NCI-H1105 treated with DMSO at 0.1 percent for 48 hours (cell line): ENCODE results near the gene LIN28A.

Source experiments
- DNase-seq: peaks from one replicate; lab custom pipeline; 2025; lab: John Stamatoyannopoulos, UW

LIN28A gene

DNA sequence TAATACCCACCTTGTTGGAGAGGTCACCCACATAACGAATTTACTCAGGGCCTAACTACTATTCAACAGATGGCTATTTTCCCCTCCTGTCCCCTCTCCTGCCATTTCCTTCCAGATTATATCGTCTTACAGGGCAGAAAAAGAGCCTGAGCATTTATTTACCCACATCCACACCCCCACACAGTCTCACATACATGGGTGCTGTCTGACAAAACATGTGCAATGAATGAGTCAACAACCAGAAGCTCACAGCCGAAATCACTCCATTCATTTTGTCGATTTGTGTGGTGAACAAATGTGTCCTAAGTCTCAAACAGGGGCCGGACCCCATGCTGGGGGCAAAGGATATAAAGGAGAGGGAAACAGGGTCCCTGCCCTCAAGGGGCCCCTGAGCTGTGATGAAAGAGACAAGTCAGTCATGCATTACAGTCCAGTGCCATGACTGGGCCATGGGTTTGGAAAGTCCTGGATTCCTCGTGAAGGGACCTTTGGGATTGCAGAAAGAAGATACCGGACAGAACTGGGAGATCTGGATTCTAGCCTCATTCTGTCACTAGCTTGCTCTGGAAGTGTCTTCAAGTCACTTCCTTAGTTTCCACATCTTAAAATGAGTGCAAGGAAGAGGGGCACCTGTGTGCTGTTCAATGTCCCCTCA is 21.7 kb upstream of the LIN28A start:
- no peak for DNase-seq

DNA sequence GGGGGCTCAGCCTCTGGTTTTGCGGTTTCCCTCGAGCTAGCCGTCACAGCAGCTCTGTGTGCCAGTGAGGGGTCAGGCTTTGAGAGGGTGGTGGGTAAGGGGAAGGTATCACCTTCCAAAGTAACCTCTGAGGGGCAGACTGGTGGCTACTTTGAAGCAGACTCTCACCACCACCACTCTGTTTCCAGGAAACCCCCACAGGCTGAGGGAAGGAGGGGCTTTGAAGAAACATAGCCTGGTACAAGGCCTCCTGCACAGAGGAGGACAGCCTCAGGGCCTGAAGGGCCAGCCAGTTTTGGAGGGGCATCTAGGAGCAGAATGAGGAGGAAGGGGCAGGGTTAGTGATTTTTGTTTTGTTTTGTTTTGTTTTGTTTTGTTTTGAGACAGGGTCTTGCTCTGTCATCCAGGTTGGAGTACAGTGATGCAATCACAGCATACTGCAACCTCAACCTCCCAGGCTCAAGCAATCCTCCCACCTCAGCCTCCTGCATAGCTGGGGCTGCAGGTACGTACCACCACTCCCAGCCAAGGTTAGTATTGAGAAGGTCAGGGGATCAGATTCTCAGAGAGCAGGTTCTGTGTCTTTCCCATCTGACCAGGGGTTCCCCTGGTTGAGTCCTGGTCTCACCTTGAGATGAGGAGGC is 20.9 kb upstream of the LIN28A start:
- DNase-seq: no peak

DNA sequence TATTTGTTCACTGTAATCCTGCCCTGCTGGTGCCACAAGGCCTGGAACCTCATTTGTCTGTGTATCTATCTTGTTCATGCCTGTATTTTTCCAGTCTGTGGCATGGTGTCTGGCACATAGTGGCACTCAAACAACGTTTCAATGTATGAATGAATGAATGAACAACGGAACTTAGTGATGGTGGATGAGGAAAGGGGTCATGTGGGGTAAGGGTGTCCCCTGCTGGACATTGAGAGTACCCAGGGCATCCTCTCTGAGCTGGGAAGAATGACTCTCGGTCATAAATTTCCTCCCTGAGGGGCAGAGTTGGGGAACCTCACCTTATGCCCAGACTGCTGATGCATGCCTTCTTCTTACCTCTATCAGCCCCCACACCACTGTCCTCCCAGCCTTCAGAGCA is 19.2 kb upstream of the LIN28A start:
- DNase-seq: no peak

DNA sequence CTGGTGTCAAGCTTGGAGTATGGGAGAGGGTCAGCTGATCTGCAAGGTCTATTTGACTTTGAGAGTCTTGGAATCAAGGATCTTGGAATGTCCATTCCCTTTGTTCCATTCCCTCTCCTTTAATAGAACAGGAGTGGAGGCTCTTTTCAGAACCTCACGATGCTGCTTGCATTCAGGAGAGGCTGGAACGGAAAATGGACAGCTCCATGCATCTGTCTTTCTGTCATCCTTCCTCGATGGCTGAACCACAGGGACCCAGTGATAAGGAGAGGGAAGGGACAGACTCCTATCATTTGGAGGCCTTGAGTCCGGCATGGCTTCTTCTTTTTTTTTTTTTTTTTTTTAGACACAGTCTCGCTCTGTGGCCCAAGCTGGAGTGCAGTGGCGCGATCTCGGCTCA is 14.9 kb upstream of the LIN28A start:
- DNase-seq: no peak

DNA sequence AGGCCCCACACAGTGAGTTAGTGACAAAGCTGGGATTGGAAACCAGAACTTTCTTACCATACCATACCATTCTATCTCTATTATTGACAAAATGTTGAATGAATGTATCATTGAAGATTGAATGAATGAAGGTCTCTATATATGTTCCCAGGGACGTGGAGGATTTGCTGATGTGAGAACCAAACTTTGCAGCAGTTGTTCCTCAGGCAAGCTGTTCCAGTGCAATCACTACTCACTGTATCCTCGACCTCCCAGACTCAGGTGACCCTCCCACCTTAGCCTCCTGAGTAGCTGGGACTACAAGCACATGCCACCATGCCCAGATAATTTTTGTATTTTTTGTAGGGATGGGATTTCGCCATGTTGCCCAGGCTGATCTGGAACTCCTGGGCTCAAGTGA is 11.6 kb upstream of the LIN28A start:
- no peak for DNase-seq

DNA sequence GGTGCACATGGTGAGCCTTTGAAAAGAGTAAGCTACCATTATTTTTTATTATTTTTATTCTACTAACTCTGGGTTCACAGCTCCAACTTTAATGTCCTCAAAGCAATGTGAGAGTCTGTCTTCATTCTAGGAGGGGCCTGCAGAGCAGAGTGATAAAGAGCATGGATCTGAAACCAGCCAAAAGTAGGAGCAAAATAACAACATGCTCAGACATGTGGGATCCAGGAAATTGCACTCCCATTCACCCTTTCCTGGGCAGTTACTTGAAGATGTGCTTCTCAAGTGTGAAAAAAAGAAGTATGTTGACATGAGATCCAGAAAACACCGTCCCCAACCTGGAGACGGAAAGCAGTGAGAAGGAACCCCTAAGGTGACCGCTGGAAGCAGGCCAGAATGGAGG is 8.7 kb upstream of the LIN28A start:
- DNase-seq: no peak

DNA sequence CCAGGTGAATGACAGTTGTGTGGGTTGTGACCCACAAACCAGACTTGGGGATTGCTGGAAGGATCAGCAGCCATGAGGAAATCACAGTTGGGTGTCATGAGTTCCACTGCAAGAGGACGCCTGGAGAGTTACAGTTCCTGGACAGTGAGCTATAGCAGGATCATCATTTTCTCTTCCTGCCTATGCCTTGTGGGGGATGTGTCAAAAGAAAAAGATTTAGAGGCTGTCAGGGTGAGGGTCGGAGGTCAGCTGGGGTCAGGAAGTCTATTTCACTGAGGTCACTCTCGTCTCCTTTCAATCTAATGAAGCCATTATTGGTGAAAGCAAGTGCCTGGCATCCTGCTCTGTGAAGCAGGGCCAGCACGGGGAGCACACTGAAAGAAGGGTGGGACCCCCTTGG is 7.0 kb upstream of the LIN28A start:
- no peak for DNase-seq

DNA sequence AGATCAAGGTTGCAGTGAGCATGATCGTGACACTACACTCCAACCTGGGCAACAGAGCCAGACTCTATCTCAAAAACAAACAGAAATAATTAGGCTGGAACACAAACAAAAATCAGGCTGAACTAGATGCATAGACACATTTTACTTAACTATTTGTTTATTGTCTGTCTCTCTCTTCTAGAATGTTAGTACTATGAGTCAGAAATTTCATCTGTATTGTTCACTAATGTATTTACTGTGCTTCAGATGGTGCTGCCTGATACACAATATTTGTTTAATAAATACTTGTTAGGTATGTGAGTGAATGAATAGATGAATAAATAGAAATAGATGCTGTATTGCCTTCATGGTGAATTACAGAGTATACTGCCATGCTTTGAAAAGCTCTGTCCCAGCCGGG is 6.0 kb upstream of the LIN28A start:
- DNase-seq: no peak

DNA sequence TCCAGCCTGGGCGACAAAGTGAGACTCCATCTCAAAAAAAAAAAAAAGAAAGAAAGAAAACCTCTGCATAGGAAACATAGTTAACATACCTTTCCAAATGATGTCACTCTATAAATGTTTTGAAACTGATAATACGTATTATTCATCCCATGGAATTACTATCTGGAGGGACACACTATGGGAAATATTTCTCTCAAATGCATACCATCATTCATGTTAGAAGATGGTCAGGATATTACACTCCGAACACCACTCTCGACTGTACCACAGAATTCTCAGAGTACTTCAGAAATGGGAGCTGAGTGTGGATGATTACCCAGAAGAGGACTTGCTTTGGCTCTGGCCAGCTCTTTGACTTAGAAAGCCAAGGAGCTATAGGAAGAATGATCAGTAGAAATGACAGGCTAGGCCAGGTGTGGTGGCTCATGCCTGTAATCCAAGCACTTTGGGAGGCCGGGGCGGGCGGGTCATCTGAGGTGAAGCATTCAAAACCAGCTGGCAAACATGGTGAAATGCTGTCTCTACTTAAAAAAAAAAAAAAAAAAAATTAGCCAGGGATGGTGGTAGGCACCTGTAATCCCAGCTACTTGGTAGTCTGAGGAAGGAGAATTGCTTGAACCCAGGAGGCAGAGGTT is 5.2 kb upstream of the LIN28A start:
- DNase-seq: no peak

DNA sequence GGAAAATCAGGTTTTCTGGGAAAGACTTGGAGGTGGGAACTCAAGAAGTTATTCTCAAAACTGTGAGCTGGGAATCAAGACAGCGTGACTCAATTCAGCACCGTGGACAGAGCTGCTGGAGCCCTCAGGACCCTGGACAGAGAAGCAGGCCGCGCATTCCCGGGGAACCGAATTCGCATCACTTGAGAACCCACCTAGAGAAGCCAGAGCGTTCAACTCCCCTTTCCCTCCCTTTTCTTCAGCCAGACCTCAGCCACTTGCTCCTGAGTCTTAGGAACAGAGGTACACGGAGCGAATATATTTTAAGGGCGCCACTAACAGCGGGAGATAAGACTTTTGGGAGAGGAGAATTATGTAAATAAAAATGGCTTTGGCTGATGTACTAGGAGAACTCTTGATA is 2.0 kb upstream of the LIN28A start:
- DNase-seq: no peak

DNA sequence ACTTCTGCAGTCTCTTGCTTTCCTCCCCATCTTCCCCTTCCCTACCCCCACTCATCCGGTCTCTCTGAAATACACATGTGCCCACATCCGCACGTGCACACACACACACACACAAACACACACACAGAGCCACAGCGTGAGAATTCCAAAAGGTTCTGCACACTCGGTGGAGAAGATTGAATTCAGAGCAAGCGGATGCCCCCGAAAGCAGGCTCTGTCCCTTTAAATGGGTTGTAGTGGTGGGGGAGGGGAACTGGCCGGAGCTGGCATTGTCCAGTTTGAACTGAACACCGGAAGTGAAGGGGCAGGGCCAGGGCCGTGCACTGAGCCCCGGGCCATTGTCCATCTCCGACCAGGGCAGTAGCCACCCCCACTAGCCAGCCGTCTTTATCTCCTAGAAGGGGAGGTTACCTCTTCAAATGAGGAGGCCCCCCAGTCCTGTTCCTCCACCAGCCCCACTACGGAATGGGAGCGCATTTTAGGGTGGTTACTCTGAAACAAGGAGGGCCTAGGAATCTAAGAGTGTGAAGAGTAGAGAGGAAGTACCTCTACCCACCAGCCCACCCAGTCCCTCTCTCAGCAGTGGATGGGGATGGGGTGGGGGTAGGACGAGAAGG is 1.3 kb upstream of the LIN28A start:
- no peak for DNase-seq

DNA sequence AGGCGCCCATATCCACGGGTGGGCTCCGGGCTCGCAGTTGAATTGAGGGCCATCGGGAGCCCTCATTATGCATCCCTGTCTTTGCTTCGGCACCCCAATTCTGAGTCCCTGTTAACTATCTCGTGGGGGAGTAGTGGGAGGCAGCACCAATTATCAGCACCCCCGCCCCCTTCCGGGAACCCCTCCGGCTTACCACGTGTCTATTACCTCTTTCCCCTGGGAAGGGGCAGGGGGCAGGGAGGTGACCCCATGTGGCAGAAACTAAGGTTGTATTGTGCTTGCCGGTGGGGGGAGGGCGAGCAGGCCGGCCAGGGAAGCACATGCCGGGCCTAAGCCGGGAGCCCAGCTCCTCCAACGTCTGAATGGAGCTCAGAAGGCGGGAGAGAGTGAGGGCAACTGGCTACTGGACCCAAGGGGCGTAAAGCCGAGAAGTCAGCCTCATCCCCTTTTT is 1.0 kb downstream of the LIN28A start:
- DNase-seq: no peak

DNA sequence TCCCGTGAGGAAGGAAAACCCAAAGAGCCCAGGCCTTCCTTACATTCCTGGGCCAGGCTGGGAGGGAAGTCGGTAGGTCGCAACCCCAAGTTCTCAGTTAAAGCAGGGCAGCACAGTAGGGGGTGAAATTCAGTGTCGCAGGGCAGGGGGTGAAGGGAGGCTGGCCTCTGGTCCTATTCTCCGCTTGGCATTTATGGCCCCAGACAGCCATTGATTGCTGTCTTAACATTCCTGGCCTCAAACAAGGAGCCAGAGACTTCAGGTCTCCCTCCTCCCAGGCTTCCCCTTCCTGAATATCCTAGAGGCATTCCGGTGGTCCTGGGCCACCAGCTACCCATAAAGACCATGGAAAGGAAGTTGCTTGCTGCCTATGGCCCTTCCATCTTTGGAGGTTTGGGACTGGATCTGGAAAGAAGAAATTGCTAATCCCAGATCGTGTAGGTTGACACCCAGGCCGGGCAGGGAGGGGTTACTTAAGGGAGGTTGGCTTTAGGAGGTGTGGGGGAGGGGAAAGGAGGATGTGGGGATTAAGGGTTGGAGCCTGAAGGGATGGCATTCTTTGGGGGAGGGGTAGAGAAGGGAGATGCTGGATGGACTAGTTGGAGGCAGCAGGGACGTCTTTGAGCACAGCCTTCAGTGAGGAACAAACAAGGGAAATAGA is 1.7 kb downstream of the LIN28A start:
- DNase-seq: no peak

DNA sequence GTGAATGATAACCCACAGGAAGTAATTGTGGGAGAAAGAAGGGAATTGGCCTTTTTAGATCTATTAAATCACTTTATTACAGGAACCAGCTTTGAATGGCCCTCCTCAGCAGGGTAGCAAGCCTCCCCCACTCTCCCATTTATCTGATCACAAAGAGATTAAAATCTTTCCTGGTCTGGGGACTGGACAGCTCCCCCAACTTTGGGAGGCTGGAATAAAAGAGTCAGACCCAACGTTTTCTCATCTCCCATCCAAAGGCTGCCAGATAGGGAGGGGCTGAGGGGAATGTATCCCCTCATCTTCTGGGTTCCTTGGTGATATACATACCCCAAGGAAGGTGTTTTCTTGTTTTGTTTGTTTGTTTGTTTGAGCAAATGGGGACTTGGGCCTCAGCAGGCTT is 2.4 kb downstream of the LIN28A start:
- no peak for DNase-seq

DNA sequence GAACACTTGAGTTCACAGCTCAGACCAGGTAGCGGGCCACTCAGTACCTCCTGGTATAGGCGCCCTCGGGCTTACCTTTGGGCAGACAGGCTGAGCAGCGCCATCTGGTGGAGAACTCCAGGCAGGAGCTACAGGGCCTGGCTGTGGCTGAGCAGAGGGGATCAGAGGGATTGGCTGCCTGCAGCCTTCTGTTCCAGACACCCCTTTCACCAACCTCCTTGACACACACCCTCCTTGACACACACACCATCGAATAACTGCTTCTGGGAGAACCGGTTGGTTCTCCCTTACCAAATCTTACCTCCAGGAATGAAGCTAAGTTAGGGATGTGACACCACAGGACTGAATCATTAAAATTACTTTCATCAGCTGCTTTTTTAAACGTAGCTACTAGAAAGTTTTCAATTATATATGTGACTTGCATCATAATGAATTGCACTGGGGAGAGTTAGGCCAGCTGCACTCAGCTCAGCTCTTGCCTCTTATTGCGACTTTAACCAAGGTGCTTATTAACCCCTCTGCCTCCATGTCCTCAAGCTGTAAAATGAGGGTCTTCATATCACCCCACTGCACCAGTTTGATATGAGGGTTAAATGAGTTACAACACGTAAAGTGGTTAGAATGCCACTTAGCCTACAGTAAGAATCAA is 6.6 kb downstream of the LIN28A start:
- peak; percentile 72 for DNase-seq

DNA sequence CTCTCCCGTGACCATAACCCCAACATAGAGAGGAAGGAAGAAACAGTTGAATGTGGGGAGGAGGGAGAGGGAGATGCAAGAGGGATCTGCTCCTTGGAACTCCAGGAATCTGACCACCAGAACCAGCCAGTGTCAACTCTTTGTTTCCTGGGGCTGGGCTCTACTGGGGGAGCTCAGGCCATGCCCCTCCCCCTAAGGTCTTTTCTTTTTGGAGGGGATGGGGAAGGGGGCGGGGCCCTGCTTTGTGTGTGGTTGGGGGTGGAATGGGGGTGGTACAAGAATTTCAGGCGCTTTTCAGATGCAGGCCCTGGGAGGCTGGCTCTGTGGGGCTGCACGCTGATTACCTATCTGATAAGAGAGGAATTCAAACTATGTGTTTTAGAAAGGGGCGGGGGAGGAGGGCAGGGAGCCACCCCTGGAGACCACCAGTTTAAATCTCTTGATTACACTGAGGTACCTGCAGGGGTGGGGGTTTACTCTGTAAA is 8.3 kb downstream of the LIN28A start:
- DNase-seq: no peak

DNA sequence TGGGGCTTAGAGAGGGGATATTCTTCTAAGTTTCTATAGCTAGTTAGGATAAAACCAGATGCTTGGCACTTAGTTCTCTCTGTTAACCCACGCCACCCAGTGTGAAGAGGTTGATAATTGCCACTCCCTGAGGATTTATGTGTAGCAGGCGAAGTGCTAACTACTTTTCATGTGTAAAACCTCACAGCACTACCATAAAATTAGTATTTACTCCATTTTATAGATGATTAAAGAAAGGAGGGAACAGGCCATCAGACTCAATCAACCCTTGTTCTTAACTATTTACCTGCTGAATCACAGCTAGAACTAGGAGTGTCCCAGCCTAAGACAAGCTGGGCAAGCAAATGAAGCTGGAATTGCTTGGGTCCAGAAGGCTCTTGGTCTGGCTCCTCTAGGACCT is 8.9 kb downstream of the LIN28A start:
- no peak for DNase-seq

DNA sequence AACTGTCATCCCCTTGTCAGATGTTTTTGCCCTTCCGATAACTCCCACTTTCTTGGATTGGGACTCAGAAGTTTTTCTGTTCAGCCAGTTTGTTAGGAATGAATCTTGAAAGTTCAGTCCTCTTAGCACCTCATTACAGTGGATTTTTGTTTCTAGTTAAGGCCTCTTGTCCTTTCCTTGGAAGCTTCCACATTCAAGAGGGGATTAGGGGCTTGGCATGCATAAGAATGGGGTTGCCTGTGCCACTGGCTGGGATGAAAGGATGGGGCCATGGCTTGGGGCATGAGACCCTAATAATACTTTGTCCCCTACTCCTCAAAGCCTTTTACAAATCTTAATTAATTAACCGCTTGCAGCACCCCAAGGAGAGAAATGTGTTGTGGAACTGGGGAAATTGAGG is 19.1 kb downstream of the LIN28A start:
- DNase-seq: no peak

DNA sequence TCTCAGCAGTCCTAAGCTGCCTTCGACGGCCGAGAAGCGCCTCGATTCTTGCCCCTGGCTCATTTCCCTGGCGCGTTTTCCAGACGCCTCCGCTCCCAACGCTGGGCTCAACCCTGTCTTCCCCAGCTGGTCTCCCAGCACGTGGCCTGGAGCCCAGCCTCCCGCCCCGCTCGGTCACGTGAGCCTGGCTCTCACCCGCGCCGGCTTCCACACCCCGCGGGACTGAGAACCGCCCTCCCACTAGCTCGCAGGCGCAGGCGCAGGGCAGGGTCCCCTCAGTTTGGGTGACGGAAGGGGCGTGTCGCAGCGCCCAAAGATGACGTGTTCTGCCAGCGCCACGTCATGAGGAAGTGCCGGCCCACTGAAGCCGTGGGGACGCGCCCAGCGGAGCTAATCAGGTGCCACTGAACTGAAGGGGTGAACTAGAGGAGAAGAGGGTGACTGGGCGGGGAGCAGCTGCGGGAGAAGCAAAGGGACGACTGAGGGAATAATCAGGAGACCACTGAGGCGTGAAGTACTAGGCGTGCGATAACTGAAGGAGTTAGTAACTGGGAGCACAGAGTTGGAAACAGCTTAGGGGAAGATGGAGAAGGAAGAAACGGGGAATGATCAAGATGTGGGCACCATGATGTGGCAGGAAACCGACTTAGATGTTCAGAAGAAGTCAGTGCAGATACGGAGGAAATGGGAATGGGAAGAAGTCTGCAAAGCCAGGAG is 21.5 kb downstream of the LIN28A start, which contains the start of gene DHDDS:
DHDDS (plus strand) TSS at position 343 of the 717 bp plus-strand sequence. CDS start 625 bp downstream, outside the sequence.
- DNase-seq: peak; percentile 98

DNA sequence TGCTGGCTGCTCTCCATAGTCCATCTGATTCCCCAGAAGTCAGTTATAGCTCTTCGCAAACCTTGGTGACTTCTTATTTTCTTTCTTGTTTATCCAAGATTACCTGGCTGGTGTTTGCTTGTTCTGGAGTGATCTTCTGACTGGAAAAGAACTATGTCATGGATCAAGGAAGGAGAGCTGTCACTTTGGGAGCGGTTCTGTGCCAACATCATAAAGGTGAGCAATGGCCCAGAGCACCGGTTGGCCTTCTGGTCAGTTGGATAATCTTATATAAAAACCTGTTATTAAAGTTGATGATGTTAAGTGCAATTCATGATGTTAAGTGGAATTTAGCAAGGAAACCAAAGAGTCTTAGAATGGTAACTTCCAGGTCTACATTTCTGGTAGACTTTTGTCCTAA is 22.2 kb downstream of the LIN28A start:
- no peak for DNase-seq

DNA sequence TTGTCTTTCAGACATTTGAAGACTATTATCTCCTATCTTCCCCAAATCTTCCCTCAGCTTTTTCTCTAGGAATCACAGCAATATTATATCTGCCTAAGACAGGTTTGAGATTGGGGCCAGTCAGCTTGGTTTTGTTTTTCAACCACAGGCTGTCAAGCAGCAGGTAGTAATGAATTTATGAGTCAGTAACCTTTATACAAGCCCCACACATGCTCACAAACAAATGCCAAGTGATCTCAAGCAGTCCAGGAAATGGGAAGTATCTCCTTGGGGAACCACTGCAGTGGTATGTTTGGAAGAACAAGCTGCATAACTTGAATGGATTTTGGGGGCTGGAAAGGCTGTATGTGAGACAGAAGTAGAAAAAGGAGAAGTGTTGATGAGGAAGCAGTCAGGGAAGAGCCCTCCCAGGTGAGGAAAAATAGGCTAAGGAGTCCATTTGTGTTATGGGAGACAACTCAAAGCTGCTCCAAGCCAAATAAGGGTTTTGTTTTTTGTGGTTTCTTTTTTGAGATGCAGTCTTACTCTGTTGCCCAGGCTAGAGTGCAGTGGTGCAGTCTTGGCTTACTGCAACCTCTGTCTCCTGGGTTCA is 23.6 kb downstream of the LIN28A start:
- DNase-seq: no peak
